ENCODE data around the gene ATXN10. TPM values are rescaled to one million over a fixed set of nuclear protein-coding genes. Genes with fewer than 3 reads are reported as not detected.

The ATXN10 gene
- polyA plus RNA-seq, 4 donors: 252 to 364 (median 259) TPM

GRCh38 chr22:45816776-45817175 is 145.1 kb downstream of the ATXN10 start:
- no peak for DNase-seq (ENCODE audit: low read depth in 4 of 4, low spot score in 2 of 4)

- peak in 1 of 4 donors; percentile 27 for DNase-seq (ENCODE audit: low read depth in 4 of 4, low spot score in 2 of 4)
Measured at GRCh38 chr22:45817745-45818423, 146.2 kb downstream of the ATXN10 start.

GRCh38 chr22:45818424-45819085 is 146.9 kb downstream of the ATXN10 start:
- no peak for DNase-seq (ENCODE audit: low read depth in 4 of 4, low spot score in 2 of 4)

- no peak for DNase-seq (ENCODE audit: low read depth in 4 of 4, low spot score in 2 of 4)
Measured at GRCh38 chr22:45819305-45819704, 147.7 kb downstream of the ATXN10 start.

GRCh38 chr22:45823336-45823735 is 151.7 kb downstream of the ATXN10 start:
- DNase-seq (ENCODE audit: low read depth in 4 of 4, low spot score in 2 of 4): no peak

- no peak for DNase-seq (ENCODE audit: low read depth in 4 of 4, low spot score in 2 of 4)
Measured at GRCh38 chr22:45826520-45826919, 154.9 kb downstream of the ATXN10 start.

GRCh38 chr22:45828841-45829240 is 157.2 kb downstream of the ATXN10 start:
- DNase-seq (ENCODE audit: low read depth in 4 of 4, low spot score in 2 of 4): no peak

GRCh38 chr22:45830531-45831245 is 159.1 kb downstream of the ATXN10 start:
- no peak for DNase-seq (ENCODE audit: low read depth in 4 of 4, low spot score in 2 of 4)

- DNase-seq (ENCODE audit: low read depth in 4 of 4, low spot score in 2 of 4): no peak
Measured at GRCh38 chr22:45831394-45831793, 159.8 kb downstream of the ATXN10 start.

- DNase-seq (ENCODE audit: low read depth in 4 of 4, low spot score in 2 of 4): no peak
Measured at GRCh38 chr22:45832180-45832579, 160.5 kb downstream of the ATXN10 start.

- no peak for DNase-seq (ENCODE audit: low read depth in 4 of 4, low spot score in 2 of 4)
Measured at GRCh38 chr22:45832959-45833580, 161.4 kb downstream of the ATXN10 start.

- DNase-seq (ENCODE audit: low read depth in 4 of 4, low spot score in 2 of 4): no peak
Measured at GRCh38 chr22:45833613-45834012, 162.0 kb downstream of the ATXN10 start.

- no peak for DNase-seq (ENCODE audit: low read depth in 4 of 4, low spot score in 2 of 4)
Measured at GRCh38 chr22:45834241-45834640, 162.6 kb downstream of the ATXN10 start.

GRCh38 chr22:45834795-45835194 is 163.2 kb downstream of the ATXN10 start:
- no peak for DNase-seq (ENCODE audit: low read depth in 4 of 4, low spot score in 2 of 4)

GRCh38 chr22:45836418-45837169 is 165.0 kb downstream of the ATXN10 start:
- no peak for DNase-seq (ENCODE audit: low read depth in 4 of 4, low spot score in 2 of 4)

- no peak for DNase-seq (ENCODE audit: low read depth in 4 of 4, low spot score in 2 of 4)
Measured at GRCh38 chr22:45837508-45837907, 165.9 kb downstream of the ATXN10 start.

- DNase-seq (ENCODE audit: low read depth in 4 of 4, low spot score in 2 of 4): no peak
Measured at GRCh38 chr22:45838305-45838887, 166.8 kb downstream of the ATXN10 start.

- no peak for DNase-seq (ENCODE audit: low read depth in 4 of 4, low spot score in 2 of 4)
Measured at GRCh38 chr22:45840483-45840882, 168.8 kb downstream of the ATXN10 start.

GRCh38 chr22:45842291-45842991 is 170.8 kb downstream of the ATXN10 start:
- no peak for DNase-seq (ENCODE audit: low read depth in 4 of 4, low spot score in 2 of 4)

GRCh38 chr22:45843031-45843430 is 171.4 kb downstream of the ATXN10 start:
- DNase-seq (ENCODE audit: low read depth in 4 of 4, low spot score in 2 of 4): no peak
